NCI-H2227 treated with DMSO at 0.1 percent for 48 hours (cell line): Measurements from ENCODE around the gene TBRG4.
A peak's percentile ranks its signal among the peaks of the same experiment; 100 is the strongest.
"Not testable (repeated sequence)": the region's sequence is repeated elsewhere in the genome, so short reads cannot be mapped to it uniquely, and the experiment has no call there.

Experiments
- DNase-seq: peaks from one replicate; lab custom pipeline; 2025; lab: John Stamatoyannopoulos, UW

Gene TBRG4

GRCh38 chr7:45111298-45112223, at the start of gene TBRG4:
Gene TBRG4, minus strand, starts transcription at chr7:45111697. Its CDS starts 2,460 bp downstream, at chr7:45109237.
- DNase-seq = peak; percentile 92

- DNase-seq = no peak
These were observed 49.6 kb upstream of the TBRG4 start for GRCh38 chr7:45161138-45161537.

- DNase-seq = no peak
These were observed 49.0 kb upstream of the TBRG4 start for GRCh38 chr7:45160417-45160881.

- no peak for DNase-seq
These were observed 47.8 kb upstream of the TBRG4 start for GRCh38 chr7:45159296-45159695.

- no peak for DNase-seq
These were observed 47.0 kb upstream of the TBRG4 start for GRCh38 chr7:45158471-45158870.

GRCh38 chr7:45157653-45158401, 46.3 kb upstream of the TBRG4 start, which contains the start of gene RAMP3:
Gene RAMP3, plus strand, starts transcription at chr7:45157791. Its CDS starts 38 bp downstream, at chr7:45157829.
- DNase-seq = no peak

- no peak for DNase-seq
These were observed 45.8 kb upstream of the TBRG4 start for GRCh38 chr7:45157286-45157652.

- no peak for DNase-seq
These were observed 45.2 kb upstream of the TBRG4 start for GRCh38 chr7:45156516-45157272.

- DNase-seq = no peak
These were observed 44.4 kb upstream of the TBRG4 start for GRCh38 chr7:45155941-45156340.

- no peak for DNase-seq
These were observed 43.9 kb upstream of the TBRG4 start for GRCh38 chr7:45155357-45155900.

GRCh38 chr7:45153861-45154260, 42.4 kb upstream of the TBRG4 start:
- not testable (repeated sequence) for DNase-seq

GRCh38 chr7:45153233-45153632, 41.7 kb upstream of the TBRG4 start:
- DNase-seq = no peak

GRCh38 chr7:45151967-45152366, 40.5 kb upstream of the TBRG4 start:
- DNase-seq = no peak

GRCh38 chr7:45151131-45151684, 39.7 kb upstream of the TBRG4 start:
- no peak for DNase-seq

- no peak for DNase-seq
These were observed 38.7 kb upstream of the TBRG4 start for GRCh38 chr7:45150199-45150598.

GRCh38 chr7:45149606-45150005, 38.1 kb upstream of the TBRG4 start:
- DNase-seq = no peak

GRCh38 chr7:45148653-45148973, 37.1 kb upstream of the TBRG4 start:
- DNase-seq = no peak

- DNase-seq = no peak
These were observed 36.6 kb upstream of the TBRG4 start for GRCh38 chr7:45147858-45148652.

GRCh38 chr7:45146531-45147379, 35.3 kb upstream of the TBRG4 start:
- no peak for DNase-seq

- DNase-seq = no peak
These were observed 34.4 kb upstream of the TBRG4 start for GRCh38 chr7:45145881-45146280.
